ENCODE data around the gene MDH1B. TPM values are rescaled to one million over a fixed set of nuclear protein-coding genes. Genes with fewer than 3 reads are reported as not detected.

The MDH1B gene
- total and polyA plus RNA-seq, 2 donors (not counting 3 experiments of a cell fraction or from before 2014, with no cell fraction given), result 0.29 TPM; not detected in 1

- H3K27me3 ChIP-seq (ENCODE audit: control insufficient read depth in 2 of 2, insufficient read depth in 2 of 2, low read length in 2 of 2), result no peaks in the 10 kb centered on the region
- H2AFZ ChIP-seq (ENCODE audit: low read depth, low read length), result no peak overlapping the region
- ChIA-PET POLR2A (no interaction called here), CTCF (interaction anchor here (0.7 to 3.6 kb wide), 15 partner anchors 10 to 932 kb away, joined by 3 to 59 read pairs (median 5); partner anchors contain the start of gene CREB1)
- H3K9ac ChIP-seq (replicated peaks; ENCODE audit: extremely low read depth, insufficient read depth, low read length), result no peak overlapping the region
- BruUV-seq (replicated peaks), result no TSS peak
- H4K20me1 ChIP-seq (replicated peaks; ENCODE audit: control insufficient read depth, extremely low read depth, insufficient read depth, low read length), result no peaks in the 10 kb centered on the region
- no peak overlapping the region for H3K4me3 ChIP-seq (replicated peaks in 1 of 3; ENCODE audit: insufficient read depth in 1 of 3, low read depth in 1 of 3, low read length in 3 of 3)
- no peaks in the 10 kb centered on the region for H3K36me3 ChIP-seq (ENCODE audit: control insufficient read depth in 2 of 2, extremely low read depth in 1 of 2, insufficient read depth in 2 of 2, low read length in 2 of 2)
- dilution Hi-C loops (cut with MboI; ENCODE audit: extremely low pct_ligation_motif_present, low sequenced_read_pairs), result no loop called here
- no peak overlapping the region for H3K4me2 ChIP-seq (ENCODE audit: insufficient read depth, low read length)
- no peaks in the 10 kb centered on the region for H3K79me2 ChIP-seq (ENCODE audit: control insufficient read depth, insufficient read depth, low read length)
- TF ChIP-seq CTCF (IDR thresholded peaks at IDR 0.05; ENCODE audit: extremely low read depth in 1 of 2, insufficient read depth in 1 of 2, low read depth in 1 of 2, low read length in 2 of 2) (no peak), MAX (IDR thresholded peaks at IDR 0.05; ENCODE audit: insufficient read depth, insufficient read length) (no peak), FOS (IDR thresholded peaks at IDR 0.05; ENCODE audit: borderline replicate concordance, insufficient read depth, low read length) (no peak), POLR2AphosphoS5 (IDR thresholded peaks at IDR 0.05; ENCODE audit: insufficient read depth, low read depth, low read length) (no peak)
- no peaks in the 10 kb centered on the region for H3K9me1 ChIP-seq (replicated peaks; ENCODE audit: control insufficient read depth, extremely low read depth, insufficient read depth, low read length)
- no peak overlapping the region for H3K27ac ChIP-seq (ENCODE audit: insufficient read depth, low read depth, low read length)
- no peaks in the 10 kb centered on the region for H3K9me3 ChIP-seq (replicated peaks; ENCODE audit: control insufficient read depth, insufficient read depth, low read length)
- DNase-seq (ENCODE audit: low read depth, low spot score), result no peak
- intact Hi-C loops (cut with micrococcal nuclease), result loop anchor here (2.0 to 10.0 kb wide), 5 partner anchors 37 to 1171 kb away; partner anchors contain the start of genes FASTKD2 and MDH1B
- peaks cover 14% of the 10 kb centered on the region for H3K4me1 ChIP-seq (ENCODE audit: control insufficient read depth, extremely low read depth, insufficient read depth, low read length)
- no peak for FAIRE-seq
These were observed 36.5 kb upstream of the MDH1B start for GRCh38 chr2:206801418-206802189.
